Progenitor cell of endocrine pancreas (in vitro differentiated cells): ENCODE data around the gene TRAM2. TPM values are rescaled to one million over a fixed set of nuclear protein-coding genes. Genes with fewer than 3 reads are reported as not detected.

ENCODE experiments used
- DNase-seq: peaks from one replicate; pipeline ENCODE4 v3.0.0; 2021; ENCODE audit warnings: low spot score; ENCODE audit not compliant: unreplicated experiment
- H3K27ac Mint-ChIP-seq: 2 replicates; pipeline ENCODE4 v1.8.0; 2021; ENCODE audit warnings: mild to moderate bottlenecking, moderate library complexity, mixed read lengths
- H3K27me3 Mint-ChIP-seq: 2 replicates; pipeline ENCODE4 v1.8.0; 2021; ENCODE audit warnings: mixed read lengths
- H3K36me3 Mint-ChIP-seq: 2 replicates; pipeline ENCODE4 v1.8.0; 2022; ENCODE audit warnings: mixed read lengths; ENCODE audit not compliant: insufficient read depth
- H3K4me1 Mint-ChIP-seq: 2 replicates; pipeline ENCODE4 v1.8.0; 2021; ENCODE audit warnings: low read depth, mixed read lengths
- H3K4me3 Mint-ChIP-seq: 2 replicates; pipeline ENCODE4 v1.8.0; 2021; ENCODE audit warnings: low read depth, mild to moderate bottlenecking, moderate library complexity, mixed read lengths
- H3K9me3 Mint-ChIP-seq: 2 replicates; pipeline ENCODE4 v1.8.0; 2021; ENCODE audit warnings: low read depth, mixed read lengths
- total RNA-seq: library from RNA; stranded (reverse); gene quantifications from 2 replicates; pipeline ENCODE4 v1.2.1, GENCODE V29; 2021
- TF ChIP-seq, protein P1 (sequence below): fragments of 200-600 bp; sonication (generic); IDR thresholded peaks from one replicate; pipeline ENCODE4 v1.5.0; 2021; ENCODE audit warnings: antibody characterized with exemption, mild to moderate bottlenecking; ENCODE audit not compliant: unreplicated experiment

Gene TRAM2
- total RNA-seq, 1 donor from 2014 or later = 18.6 TPM

DNA sequence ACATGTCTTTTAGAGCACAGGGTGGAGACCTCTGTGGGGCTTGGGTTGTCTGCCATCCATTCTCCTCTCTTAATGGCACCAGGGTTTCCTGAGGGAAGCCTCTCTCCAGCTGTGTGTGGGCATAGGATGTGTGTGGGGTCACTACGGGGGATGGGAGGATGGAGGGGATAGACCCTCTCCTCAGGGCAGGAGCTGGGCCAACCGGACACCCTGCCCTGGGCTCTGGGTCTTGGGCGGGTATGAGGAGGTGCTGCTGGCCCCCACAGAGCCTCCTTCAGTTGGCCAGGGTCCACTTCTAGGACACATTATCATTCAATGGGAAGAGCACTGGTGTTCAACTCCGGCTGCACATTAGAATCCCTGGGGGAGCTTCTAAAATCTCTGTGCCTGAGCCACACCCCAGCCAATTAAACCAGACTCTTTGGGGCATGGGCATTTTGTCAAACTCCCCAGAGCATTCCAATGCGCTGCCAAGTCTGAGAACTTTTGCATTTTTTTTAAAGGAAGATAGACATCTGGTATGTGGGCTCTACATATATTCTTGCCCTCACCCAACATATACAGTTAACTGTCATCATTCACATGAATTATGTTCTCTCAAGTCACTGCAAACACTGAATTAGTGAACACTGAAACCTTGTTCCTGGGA, 38.5 kb downstream of the TRAM2 start:
- Mint-ChIP-seq H3K27ac (no peak overlapping the region), H3K36me3 (peaks cover 5% of the 10 kb centered on the region), H3K4me1 (no peaks in the 10 kb centered on the region), H3K27me3 (no peaks in the 10 kb centered on the region), H3K4me3 (no peak overlapping the region), H3K9me3 (no peaks in the 10 kb centered on the region)
- DNase-seq = no peak
- TF ChIP-seq, protein P1, sequence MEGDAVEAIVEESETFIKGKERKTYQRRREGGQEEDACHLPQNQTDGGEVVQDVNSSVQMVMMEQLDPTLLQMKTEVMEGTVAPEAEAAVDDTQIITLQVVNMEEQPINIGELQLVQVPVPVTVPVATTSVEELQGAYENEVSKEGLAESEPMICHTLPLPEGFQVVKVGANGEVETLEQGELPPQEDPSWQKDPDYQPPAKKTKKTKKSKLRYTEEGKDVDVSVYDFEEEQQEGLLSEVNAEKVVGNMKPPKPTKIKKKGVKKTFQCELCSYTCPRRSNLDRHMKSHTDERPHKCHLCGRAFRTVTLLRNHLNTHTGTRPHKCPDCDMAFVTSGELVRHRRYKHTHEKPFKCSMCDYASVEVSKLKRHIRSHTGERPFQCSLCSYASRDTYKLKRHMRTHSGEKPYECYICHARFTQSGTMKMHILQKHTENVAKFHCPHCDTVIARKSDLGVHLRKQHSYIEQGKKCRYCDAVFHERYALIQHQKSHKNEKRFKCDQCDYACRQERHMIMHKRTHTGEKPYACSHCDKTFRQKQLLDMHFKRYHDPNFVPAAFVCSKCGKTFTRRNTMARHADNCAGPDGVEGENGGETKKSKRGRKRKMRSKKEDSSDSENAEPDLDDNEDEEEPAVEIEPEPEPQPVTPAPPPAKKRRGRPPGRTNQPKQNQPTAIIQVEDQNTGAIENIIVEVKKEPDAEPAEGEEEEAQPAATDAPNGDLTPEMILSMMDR = no peak

GRCh38 chr6:52537001-52537753, 39.7 kb downstream of the TRAM2 start:
- no peak overlapping the region for H3K4me3 Mint-ChIP-seq
- H3K4me1 Mint-ChIP-seq = peaks cover under 1% of the 10 kb centered on the region
- peaks cover 5% of the 10 kb centered on the region for H3K36me3 Mint-ChIP-seq
- H3K27ac Mint-ChIP-seq = peak overlapping the region; percentile 65
- TF ChIP-seq, protein P1 = no peak
- no peaks in the 10 kb centered on the region for H3K9me3 Mint-ChIP-seq
- no peaks in the 10 kb centered on the region for H3K27me3 Mint-ChIP-seq
- no peak for DNase-seq

DNA sequence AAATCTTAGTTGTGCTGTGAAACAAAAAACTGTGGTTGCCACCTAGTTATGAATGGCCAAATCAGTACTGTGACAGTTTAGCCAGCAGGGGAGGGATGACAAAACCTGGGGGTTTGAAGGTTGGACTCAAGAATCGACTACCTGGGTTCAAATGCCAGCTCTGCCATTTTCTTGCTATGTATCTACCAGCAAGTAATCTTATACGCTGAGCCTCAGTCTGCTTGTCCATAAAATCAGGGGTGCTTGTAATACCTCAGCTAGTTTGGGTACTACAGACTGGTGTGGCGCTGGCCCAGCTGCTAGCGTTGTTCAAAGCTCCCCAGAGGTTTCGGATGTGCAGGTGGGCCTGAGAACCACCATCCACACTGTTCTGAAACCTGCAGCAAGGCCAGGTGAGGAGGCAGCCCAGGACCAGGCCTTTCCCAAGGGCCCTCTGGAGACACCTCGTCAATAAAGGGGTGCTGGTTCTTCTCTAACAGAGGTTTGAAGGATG, 40.4 kb downstream of the TRAM2 start:
- peaks cover 7% of the 10 kb centered on the region for H3K4me1 Mint-ChIP-seq
- no peak overlapping the region for H3K4me3 Mint-ChIP-seq
- peak overlapping the region; percentile 13 for H3K27ac Mint-ChIP-seq
- TF ChIP-seq, protein P1 = no peak
- no peaks in the 10 kb centered on the region for H3K27me3 Mint-ChIP-seq
- peaks cover 5% of the 10 kb centered on the region for H3K36me3 Mint-ChIP-seq
- H3K9me3 Mint-ChIP-seq = no peaks in the 10 kb centered on the region
- no peak for DNase-seq

DNA sequence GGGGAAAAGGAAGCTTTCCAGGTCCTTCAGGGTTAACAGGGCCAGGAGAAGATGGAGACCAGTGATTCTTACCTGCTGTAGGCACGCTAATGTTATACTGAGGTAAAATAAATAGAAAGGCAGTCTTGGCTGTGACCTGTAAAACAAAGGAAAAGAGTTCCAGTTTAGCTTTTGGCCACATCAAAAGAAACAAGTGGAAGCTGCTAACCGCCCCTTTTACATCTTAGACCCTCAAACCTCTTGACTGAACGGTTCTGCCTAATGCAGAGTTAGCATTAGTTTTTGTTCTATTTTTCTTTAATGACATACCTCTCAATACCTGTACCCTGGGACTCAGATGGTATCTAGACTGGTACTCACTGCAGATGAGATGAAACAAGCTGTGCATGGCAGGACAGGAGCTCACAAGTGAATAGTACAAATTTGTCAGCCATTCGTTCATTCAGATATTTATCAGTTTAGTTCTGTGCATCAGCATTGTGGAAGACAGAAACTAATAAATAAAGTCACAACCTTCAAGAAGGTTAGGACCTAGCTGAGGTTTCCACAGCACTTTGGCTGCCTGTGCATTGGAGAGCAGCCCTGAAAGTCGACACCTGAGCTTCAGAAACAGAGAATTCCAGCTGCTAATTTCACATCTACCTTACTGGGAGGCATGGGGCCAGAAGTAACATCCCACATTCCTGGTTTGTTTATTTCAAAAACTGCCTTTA, 41.0 kb downstream of the TRAM2 start:
- Mint-ChIP-seq H3K4me3 (no peak overlapping the region), H3K9me3 (no peaks in the 10 kb centered on the region), H3K27ac (no peak overlapping the region)

More for the DNA sequence above, 41.0 kb downstream of the TRAM2 start:
- Mint-ChIP-seq H3K27me3 (no peaks in the 10 kb centered on the region), H3K36me3 (peaks cover 5% of the 10 kb centered on the region), H3K4me1 (peaks cover 9% of the 10 kb centered on the region)
- TF ChIP-seq, protein P1 = no peak
- DNase-seq = no peak
